ENCODE data around the gene CRACR2A. TPM values are rescaled to one million over a fixed set of nuclear protein-coding genes. Genes with fewer than 3 reads are reported as not detected.

CRACR2A gene
- total RNA-seq, 4 donors from 2014 or later, result 2.2 to 11.8 (median 5.0) TPM

GRCh38 chr12:3677609-3678008 lies 75.3 kb downstream of the CRACR2A start:
- ATAC-seq (ENCODE audit: low FRiP score), result no peak
- no peak for TF ChIP-seq CTCF (IDR thresholded peaks at IDR 0.05)
- no peak for DNase-seq (ENCODE audit: low spot score)

GRCh38 chr12:3673981-3674708 lies 78.8 kb downstream of the CRACR2A start:
- no peak for TF ChIP-seq CTCF (IDR thresholded peaks at IDR 0.05)
- DNase-seq (ENCODE audit: low spot score) (no peak), ATAC-seq (ENCODE audit: low FRiP score) (no peak)

DNA sequence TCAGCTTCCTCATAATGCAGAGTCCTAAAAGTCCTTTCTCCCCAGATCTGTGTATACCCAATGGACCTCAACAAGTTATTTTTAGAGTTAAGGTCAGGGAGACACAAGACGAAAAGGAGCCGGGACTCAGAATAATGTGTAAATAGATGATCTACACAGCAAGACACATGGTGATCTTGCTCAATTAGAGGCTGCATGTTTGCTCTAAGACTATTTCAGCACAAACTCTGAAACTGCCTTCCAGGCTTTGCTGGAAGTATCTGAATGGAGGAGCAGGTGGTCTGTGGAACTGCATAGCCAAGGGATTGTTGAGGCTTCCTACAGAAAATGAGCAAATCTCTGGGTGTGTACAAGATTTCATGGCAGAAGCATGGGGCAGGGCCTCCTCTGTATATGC lies 80.8 kb downstream of the CRACR2A start:
- no peak for ATAC-seq (ENCODE audit: low FRiP score)
- no peak for DNase-seq (ENCODE audit: low spot score)
- TF ChIP-seq CTCF (IDR thresholded peaks at IDR 0.05), result no peak

- no peak for TF ChIP-seq CTCF (IDR thresholded peaks at IDR 0.05)
- ATAC-seq (ENCODE audit: low FRiP score) (no peak), DNase-seq (ENCODE audit: low spot score) (no peak)
Observed at GRCh38 chr12:3671330-3672112, 81.4 kb downstream of the CRACR2A start.

DNA sequence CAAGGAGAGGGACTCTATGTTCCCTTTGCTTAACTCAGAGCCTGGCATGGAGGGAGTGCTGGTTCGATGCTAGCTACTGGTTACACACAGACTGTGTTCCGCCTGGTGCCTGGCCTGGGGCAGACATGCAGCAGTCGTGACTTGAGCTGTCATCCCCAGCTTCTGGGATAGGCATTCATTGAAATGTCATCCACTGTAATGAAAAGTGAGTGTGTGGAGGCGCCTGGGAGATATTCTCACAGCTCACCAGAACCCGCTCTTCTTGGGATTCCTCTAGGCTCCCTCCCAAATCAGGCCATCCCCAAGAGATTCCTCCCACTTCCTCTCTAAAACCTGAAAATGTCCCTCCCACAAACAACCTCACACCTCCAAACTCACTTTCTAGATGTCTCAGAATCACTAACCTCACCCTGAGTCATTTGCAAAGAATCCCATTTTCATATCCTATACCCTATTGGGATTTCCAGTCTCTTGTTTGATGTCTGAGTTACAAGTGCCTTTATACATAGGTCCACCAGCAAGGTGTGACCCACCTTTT lies 82.8 kb downstream of the CRACR2A start:
- ATAC-seq (ENCODE audit: low FRiP score) (no peak), DNase-seq (ENCODE audit: low spot score) (no peak)
- TF ChIP-seq CTCF (IDR thresholded peaks at IDR 0.05), result no peak

- no peak for ATAC-seq (ENCODE audit: low FRiP score)
- TF ChIP-seq CTCF (IDR thresholded peaks at IDR 0.05), result no peak
Observed at GRCh38 chr12:3669594-3669993, 83.3 kb downstream of the CRACR2A start.

More at GRCh38 chr12:3669594-3669993, 83.3 kb downstream of the CRACR2A start:
- no peak for DNase-seq (ENCODE audit: low spot score)

Data from omental fat pad (tissue), 4 donors.